GM12878 (cell line): ENCODE results near the gene SEPHS2.

ENCODE experiments used
- HDAC2 ChIP-seq: fragments of 200-600 bp; sonication (generic); IDR thresholded peaks from 2 replicates; pipeline ENCODE4 v1.6.1; 2017
- POLR2AphosphoS5 ChIP-seq: IDR thresholded peaks from 2 replicates; pipeline ENCODE4 v1.6.1; 2011; ENCODE audit warnings: mild to moderate bottlenecking, low read length, inconsistent platforms
- ZNF384 ChIP-seq: IDR thresholded peaks from 2 replicates; pipeline ENCODE4 v1.6.1; 2012; ENCODE audit warnings: low read depth, mild to moderate bottlenecking, low read length, improper control_type of control experiment, borderline replicate concordance

- no peak for TF ChIP-seq ZNF384
- no peak for TF ChIP-seq HDAC2
- TF ChIP-seq POLR2AphosphoS5, result no peak
These were observed 6.8 kb downstream of the SEPHS2 start for GRCh38 chr16:30438835-30439234.
